Karpas-422 (cell line): ENCODE data around the gene GULP1. TPM values are rescaled to one million over a fixed set of nuclear protein-coding genes. Genes with fewer than 3 reads are reported as not detected.
A peak's percentile ranks its signal among the peaks of the same experiment; 100 is the strongest.

Experiments
- DNase-seq: peaks from one replicate; pipeline ENCODE4 v3.0.0-alpha.2; 2015
- H2AFZ ChIP-seq: fragments of 200-600 bp; sonication (generic); 2 replicates; pipeline ENCODE4 v1.6.1; 2014; ENCODE audit warnings: antibody characterized with exemption, low read length, mixed read lengths
- H3K27ac ChIP-seq: fragments of 200-600 bp; sonication (generic); 2 replicates; pipeline ENCODE4 v1.5.1; 2014; ENCODE audit warnings: mild to moderate bottlenecking, low read length, moderate library complexity
- H3K27me3 ChIP-seq: fragments of 200-600 bp; sonication (generic); 2 replicates; pipeline ENCODE4 v1.6.1; 2014; ENCODE audit warnings: low read length, mixed read lengths
- H3K36me3 ChIP-seq: fragments of 200-600 bp; sonication (generic); 2 replicates; pipeline ENCODE4 v1.6.1; 2014; ENCODE audit warnings: low read length, mixed read lengths; ENCODE audit not compliant: insufficient read depth
- H3K4me1 ChIP-seq: fragments of 200-600 bp; sonication (generic); 2 replicates; pipeline ENCODE4 v1.6.1; 2014; ENCODE audit warnings: mild to moderate bottlenecking, low read length, mixed read lengths
- H3K4me2 ChIP-seq: fragments of 200-600 bp; sonication (generic); 2 replicates; pipeline ENCODE4 v1.6.1; 2014; ENCODE audit warnings: low read length, low read depth, mild to moderate bottlenecking; ENCODE audit not compliant: poor library complexity, severe bottlenecking
- H3K4me3 ChIP-seq: fragments of 200-600 bp; sonication (generic); 2 replicates; pipeline ENCODE4 v1.5.1; 2014; ENCODE audit warnings: mild to moderate bottlenecking, antibody characterized with exemption, low read length, mixed read lengths
- H3K79me2 ChIP-seq: fragments of 200-600 bp; sonication (generic); 2 replicates; pipeline ENCODE4 v1.6.1; 2014; ENCODE audit warnings: mild to moderate bottlenecking, low read length, mixed read lengths
- H3K9ac ChIP-seq: fragments of 200-600 bp; sonication (generic); 2 replicates; pipeline ENCODE4 v1.6.0; 2014; ENCODE audit warnings: low read length
- H3K9me2 ChIP-seq: fragments of 200-600 bp; sonication (generic), shearing (Covaris generic); replicated peaks from 2 replicates; pipeline ENCODE4 v1.6.0; 2014; ENCODE audit warnings: mild to moderate bottlenecking, low read length, moderate library complexity; ENCODE audit not compliant: insufficient read depth
- H3K9me3 ChIP-seq: fragments of 300-700, 200-600 bp; sonication (generic); 2 replicates; pipeline ENCODE4 v1.6.1; 2014; ENCODE audit warnings: low read length, mixed read lengths
- H4K20me1 ChIP-seq: fragments of 200-600 bp; sonication (generic); 2 replicates; pipeline ENCODE4 v1.6.1; 2014; ENCODE audit warnings: mild to moderate bottlenecking, antibody characterized with exemption, low read length, low read depth; ENCODE audit not compliant: insufficient read depth
- total RNA-seq: library from RNA; depleted of rRNA; stranded (reverse); fragments of >200 nt; shearing (Covaris generic); gene quantifications from 2 replicates; pipeline ENCODE4 v1.2.3, GENCODE V29; 2014; ENCODE audit warnings: low replicate concordance

Gene GULP1
- total RNA-seq, 1 experiment from 2014 or later, result 0.41 TPM

GRCh38 chr2:188494906-188495305 lies 203.2 kb downstream of the GULP1 start:
- Histone ChIP-seq H3K9me2 (0 out of 2 replicates have a peak, but pooled peaks cover 3% of the 10 kb centered on the region), H3K4me2 (no peak overlapping the region), H2AFZ (no peak overlapping the region), H4K20me1 (no peaks in the 10 kb centered on the region), H3K4me1 (no peaks in the 10 kb centered on the region), H3K9me3 (no peaks in the 10 kb centered on the region; the same call in 1 of the 2 replicates), H3K36me3 (no peaks in the 10 kb centered on the region), H3K79me2 (no peaks in the 10 kb centered on the region), H3K27me3 (no peaks in the 10 kb centered on the region), H3K9ac (no peak overlapping the region), H3K4me3 (no peak overlapping the region), H3K27ac (no peak overlapping the region)
- DNase-seq, result no peak

- no peaks in the 10 kb centered on the region for H3K9me2 ChIP-seq
- no peaks in the 10 kb centered on the region for H3K27me3 ChIP-seq
- no peak overlapping the region for H3K4me3 ChIP-seq
- no peak overlapping the region for H3K27ac ChIP-seq
- no peaks in the 10 kb centered on the region for H3K9me3 ChIP-seq
- no peak for DNase-seq
- no peak overlapping the region for H2AFZ ChIP-seq
- H3K4me1 ChIP-seq, result no peaks in the 10 kb centered on the region
- H3K79me2 ChIP-seq, result no peaks in the 10 kb centered on the region
- no peak overlapping the region for H3K9ac ChIP-seq
- no peaks in the 10 kb centered on the region for H3K36me3 ChIP-seq
- H4K20me1 ChIP-seq, result no peaks in the 10 kb centered on the region
- H3K4me2 ChIP-seq, result no peak overlapping the region
These were observed 204.3 kb downstream of the GULP1 start for GRCh38 chr2:188495969-188496431.

- H3K27ac ChIP-seq, result no peak overlapping the region
- H3K4me1 ChIP-seq, result no peaks in the 10 kb centered on the region
- H3K9ac ChIP-seq, result no peak overlapping the region
- no peak overlapping the region for H2AFZ ChIP-seq
- H3K27me3 ChIP-seq, result no peaks in the 10 kb centered on the region
- H3K9me3 ChIP-seq, result no peaks in the 10 kb centered on the region
- no peaks in the 10 kb centered on the region for H3K36me3 ChIP-seq
- H3K4me3 ChIP-seq, result no peak overlapping the region
- H3K9me2 ChIP-seq, result no peaks in the 10 kb centered on the region
- H3K4me2 ChIP-seq, result no peak overlapping the region
- DNase-seq, result no peak
- no peaks in the 10 kb centered on the region for H4K20me1 ChIP-seq
- H3K79me2 ChIP-seq, result no peaks in the 10 kb centered on the region
These were observed 206.1 kb downstream of the GULP1 start for GRCh38 chr2:188497726-188498125.

- Histone ChIP-seq H3K4me1 (no peaks in the 10 kb centered on the region), H3K4me3 (no peak overlapping the region), H3K27me3 (no peaks in the 10 kb centered on the region), H3K4me2 (no peak overlapping the region), H3K27ac (no peak overlapping the region), H2AFZ (no peak overlapping the region), H3K9me2 (no peaks in the 10 kb centered on the region), H3K9ac (no peak overlapping the region), H3K36me3 (no peaks in the 10 kb centered on the region), H3K79me2 (no peaks in the 10 kb centered on the region), H4K20me1 (no peaks in the 10 kb centered on the region), H3K9me3 (no peaks in the 10 kb centered on the region)
- DNase-seq, result no peak
These were observed 212.3 kb downstream of the GULP1 start for GRCh38 chr2:188503975-188504374.

GRCh38 chr2:188506843-188507242 lies 215.2 kb downstream of the GULP1 start:
- Histone ChIP-seq H3K36me3 (no peaks in the 10 kb centered on the region), H2AFZ (no peak overlapping the region), H3K9ac (no peak overlapping the region), H3K27ac (no peak overlapping the region), H3K4me1 (no peaks in the 10 kb centered on the region), H3K4me2 (no peak overlapping the region), H3K27me3 (no peaks in the 10 kb centered on the region), H3K4me3 (no peak overlapping the region), H3K79me2 (no peaks in the 10 kb centered on the region), H3K9me3 (no peaks in the 10 kb centered on the region), H4K20me1 (no peaks in the 10 kb centered on the region), H3K9me2 (no peaks in the 10 kb centered on the region)
- no peak for DNase-seq

- H2AFZ ChIP-seq, result no peak overlapping the region
- no peak for DNase-seq
- no peaks in the 10 kb centered on the region for H3K9me3 ChIP-seq
- no peaks in the 10 kb centered on the region for H3K27me3 ChIP-seq
- H4K20me1 ChIP-seq, result no peaks in the 10 kb centered on the region
- H3K79me2 ChIP-seq, result no peaks in the 10 kb centered on the region
- no peak overlapping the region for H3K4me3 ChIP-seq
- no peak overlapping the region for H3K4me2 ChIP-seq
- no peak overlapping the region for H3K9ac ChIP-seq
- no peaks in the 10 kb centered on the region for H3K4me1 ChIP-seq
- H3K36me3 ChIP-seq, result no peaks in the 10 kb centered on the region
- H3K9me2 ChIP-seq, result no peaks in the 10 kb centered on the region
- no peak overlapping the region for H3K27ac ChIP-seq
These were observed 219.7 kb downstream of the GULP1 start for GRCh38 chr2:188511346-188511745.

- Histone ChIP-seq H4K20me1 (no peaks in the 10 kb centered on the region), H3K27ac (no peak overlapping the region), H3K9me2 (no peaks in the 10 kb centered on the region), H3K4me3 (no peak overlapping the region), H3K79me2 (no peaks in the 10 kb centered on the region), H3K9me3 (no peaks in the 10 kb centered on the region), H3K27me3 (no peaks in the 10 kb centered on the region), H3K9ac (no peak overlapping the region), H3K36me3 (no peaks in the 10 kb centered on the region), H2AFZ (no peak overlapping the region), H3K4me1 (no peaks in the 10 kb centered on the region), H3K4me2 (no peak overlapping the region)
- peak; percentile 76 for DNase-seq
These were observed 220.8 kb downstream of the GULP1 start for GRCh38 chr2:188512456-188512855.

GRCh38 chr2:188515918-188516317 lies 224.2 kb downstream of the GULP1 start:
- H4K20me1 ChIP-seq, result no peaks in the 10 kb centered on the region
- H3K79me2 ChIP-seq, result no peaks in the 10 kb centered on the region
- H3K27ac ChIP-seq, result no peak overlapping the region
- DNase-seq, result no peak
- no peak overlapping the region for H3K9ac ChIP-seq
- H3K36me3 ChIP-seq, result no peaks in the 10 kb centered on the region
- H3K4me1 ChIP-seq, result no peaks in the 10 kb centered on the region
- no peak overlapping the region for H3K4me2 ChIP-seq
- no peaks in the 10 kb centered on the region for H3K9me2 ChIP-seq
- no peak overlapping the region for H3K4me3 ChIP-seq
- H2AFZ ChIP-seq, result no peak overlapping the region
- no peaks in the 10 kb centered on the region for H3K9me3 ChIP-seq
- no peaks in the 10 kb centered on the region for H3K27me3 ChIP-seq
